Lower leg skin (tissue), 3 donors: Measurements from ENCODE around the gene FUNDC1.

ENCODE experiments used
- CTCF ChIP-seq, 3 donors: fragments of 450-650 bp; IDR thresholded peaks; one replicate each; pipeline ENCODE4 v1.5.1; 2016; ENCODE audit warnings: antibody characterized with exemption in 3 of 3, mild to moderate bottlenecking in 3 of 3, moderate library complexity in 2 of 3
- POLR2A ChIP-seq, 2 donors: fragments of 450-650 bp; IDR thresholded peaks; one replicate each; pipeline ENCODE4 v1.6.1; 2016 to 2017; ENCODE audit warnings: antibody characterized with exemption in 2 of 2, mild to moderate bottlenecking in 1 of 2, moderate library complexity in 1 of 2

- TF ChIP-seq CTCF (IDR thresholded peaks at IDR 0.05) (no peak), POLR2A (IDR thresholded peaks at IDR 0.05) (no peak)
These were observed 58.6 kb downstream of the FUNDC1 start for GRCh38 chrX:44483965-44484606.
